ENCODE measurements around the gene SS18.

GRCh38 chr18:25992566-25992965, 97.8 kb downstream of the SS18 start:
- TF ChIP-seq REST (IDR thresholded peaks at IDR 0.05; ENCODE audit: insufficient read depth in 1 of 2, low read depth in 2 of 2, low read length in 1 of 2) (no peak), CTCF (IDR thresholded peaks at IDR 0.05) (no peak), SIN3A (IDR thresholded peaks at IDR 0.05; ENCODE audit: borderline replicate concordance, insufficient read depth, low read depth, low read length) (no peak)

Data from Panc1 (cell line).